Epithelial cell of proximal tubule (primary cell): ENCODE results near the gene GLOD5. TPM values are rescaled to one million over a fixed set of nuclear protein-coding genes. Genes with fewer than 3 reads are reported as not detected.

ENCODE experiments used
- DNase-seq: peaks from one replicate; pipeline ENCODE4 v3.0.0-alpha.2; 2011; ENCODE audit warnings: low read depth
- H3K4me3 ChIP-seq: 2 replicates; pipeline ENCODE4 v1.5.1; 2011; ENCODE audit warnings: low read depth, mild to moderate bottlenecking, low read length
- total RNA-seq: library from RNA; depleted of rRNA; stranded (reverse); fragments of >200 nt; gene quantifications from 2 replicates; pipeline ENCODE4 v1.2.3, GENCODE V29; 2015
- TF ChIP-seq, protein P1 (sequence below): conservative IDR thresholded peaks from 2 replicates; pipeline ENCODE4 v1.5.1; 2012; ENCODE audit warnings: low read depth, mild to moderate bottlenecking, low read length

GLOD5 gene
- total RNA-seq, 1 donor from 2014 or later = not detected

DNA sequence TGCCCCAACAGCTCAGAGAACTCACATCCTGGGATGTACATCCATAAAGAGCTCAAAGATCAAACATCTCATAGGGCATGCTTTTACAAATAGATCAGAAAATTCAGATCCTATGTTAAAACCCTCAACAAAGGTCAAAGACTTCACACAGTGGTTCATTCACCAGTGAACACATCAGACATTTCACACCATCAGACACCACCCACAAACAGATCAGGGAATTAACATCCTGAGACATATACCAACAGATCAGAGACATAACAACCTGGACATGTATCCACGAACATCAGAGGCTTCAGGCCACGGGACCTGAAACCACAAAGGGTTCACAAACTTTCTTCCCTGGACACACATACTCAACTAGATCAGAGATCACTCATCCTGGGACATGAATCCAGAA, 41.6 kb upstream of the GLOD5 start:
- TF ChIP-seq, protein P1, sequence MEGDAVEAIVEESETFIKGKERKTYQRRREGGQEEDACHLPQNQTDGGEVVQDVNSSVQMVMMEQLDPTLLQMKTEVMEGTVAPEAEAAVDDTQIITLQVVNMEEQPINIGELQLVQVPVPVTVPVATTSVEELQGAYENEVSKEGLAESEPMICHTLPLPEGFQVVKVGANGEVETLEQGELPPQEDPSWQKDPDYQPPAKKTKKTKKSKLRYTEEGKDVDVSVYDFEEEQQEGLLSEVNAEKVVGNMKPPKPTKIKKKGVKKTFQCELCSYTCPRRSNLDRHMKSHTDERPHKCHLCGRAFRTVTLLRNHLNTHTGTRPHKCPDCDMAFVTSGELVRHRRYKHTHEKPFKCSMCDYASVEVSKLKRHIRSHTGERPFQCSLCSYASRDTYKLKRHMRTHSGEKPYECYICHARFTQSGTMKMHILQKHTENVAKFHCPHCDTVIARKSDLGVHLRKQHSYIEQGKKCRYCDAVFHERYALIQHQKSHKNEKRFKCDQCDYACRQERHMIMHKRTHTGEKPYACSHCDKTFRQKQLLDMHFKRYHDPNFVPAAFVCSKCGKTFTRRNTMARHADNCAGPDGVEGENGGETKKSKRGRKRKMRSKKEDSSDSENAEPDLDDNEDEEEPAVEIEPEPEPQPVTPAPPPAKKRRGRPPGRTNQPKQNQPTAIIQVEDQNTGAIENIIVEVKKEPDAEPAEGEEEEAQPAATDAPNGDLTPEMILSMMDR = no peak
- no peak for DNase-seq

DNA sequence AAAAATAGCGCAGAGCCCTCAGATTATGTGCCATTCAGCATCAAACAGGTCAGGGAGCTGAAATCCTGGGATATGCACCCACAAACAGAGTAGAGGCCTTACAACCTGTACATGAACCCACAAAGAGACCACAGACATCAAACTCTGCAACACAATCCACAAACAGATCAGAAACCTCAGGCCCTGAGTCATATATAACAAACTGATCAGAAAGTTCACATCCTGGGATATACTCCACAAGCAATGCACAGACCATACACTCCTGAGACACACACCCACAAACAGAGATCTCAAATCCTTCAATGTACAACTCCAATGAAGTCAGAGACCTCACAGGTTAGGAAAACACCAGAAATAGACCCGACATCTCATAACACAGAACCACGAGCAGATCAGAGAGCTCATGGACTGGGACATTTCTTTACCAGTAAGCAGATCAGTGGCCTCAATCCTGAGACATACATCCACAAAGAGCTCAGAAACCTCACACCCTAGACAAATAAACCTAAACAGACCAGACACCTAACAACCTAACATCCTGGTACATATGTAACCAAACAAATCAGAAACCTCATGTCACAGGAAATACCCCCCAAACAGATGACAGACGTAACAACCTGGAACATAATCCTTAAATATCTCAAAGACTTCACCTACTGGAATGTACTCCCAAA, 40.8 kb upstream of the GLOD5 start:
- no peak for DNase-seq
- H3K4me3 ChIP-seq = no peak overlapping the region
- TF ChIP-seq, protein P1 = no peak

More for the DNA sequence above, 41.6 kb upstream of the GLOD5 start:
- no peak overlapping the region for H3K4me3 ChIP-seq

DNA sequence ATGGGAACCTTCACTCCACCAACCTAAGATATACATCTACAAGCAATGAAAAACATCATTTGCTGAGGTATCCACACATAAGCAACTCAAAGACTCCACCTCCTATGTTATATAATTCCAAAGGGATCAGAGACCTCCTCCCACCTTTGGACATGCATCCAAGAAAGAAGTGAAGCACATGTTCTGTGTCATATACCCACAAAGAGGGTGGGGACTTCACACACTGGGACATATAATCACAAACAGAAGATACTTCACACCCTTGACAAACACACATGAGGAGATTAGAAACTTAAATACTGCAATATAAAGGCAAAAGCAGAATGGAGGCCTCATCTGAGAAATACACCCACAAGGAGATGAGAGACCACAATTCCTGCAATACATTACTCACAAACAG, 39.6 kb upstream of the GLOD5 start:
- no peak for DNase-seq
- H3K4me3 ChIP-seq = no peak overlapping the region
- TF ChIP-seq, protein P1 = no peak

DNA sequence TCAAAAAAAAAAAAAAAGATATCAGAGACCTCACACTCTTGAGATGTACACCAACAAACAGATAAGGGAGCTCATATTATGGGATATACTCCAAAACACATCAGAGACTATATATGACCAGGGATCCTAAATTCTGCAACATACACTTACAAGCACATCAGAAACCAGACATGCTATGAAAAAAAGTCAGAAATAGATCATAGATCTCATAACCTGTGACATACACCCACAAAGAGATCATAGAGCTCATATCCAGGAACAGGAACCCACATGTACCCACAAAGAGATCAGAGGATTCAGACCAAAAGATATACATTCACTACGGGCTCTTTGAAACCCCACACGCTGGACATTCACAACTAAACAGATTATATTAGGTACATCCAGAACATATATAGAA, 35.0 kb upstream of the GLOD5 start:
- TF ChIP-seq, protein P1 = no peak
- H3K4me3 ChIP-seq = no peak overlapping the region
- no peak for DNase-seq

DNA sequence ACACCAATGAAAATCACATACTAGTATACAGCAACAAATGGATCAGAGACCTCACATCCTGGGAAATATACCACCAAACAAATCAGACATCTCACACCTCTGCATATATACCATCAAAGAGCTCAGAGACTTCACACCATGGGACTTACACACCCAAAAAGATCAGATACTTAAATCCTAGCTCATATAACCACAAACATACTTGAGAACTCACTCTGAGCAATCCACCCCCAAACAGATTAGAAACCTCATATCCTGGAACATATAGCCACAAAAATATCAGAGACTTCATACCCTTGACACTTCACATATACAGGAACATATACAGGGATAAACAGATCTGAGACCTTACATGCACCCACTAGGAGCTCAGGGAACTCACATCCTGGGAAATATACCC, 32.9 kb upstream of the GLOD5 start:
- TF ChIP-seq, protein P1 = no peak
- no peak overlapping the region for H3K4me3 ChIP-seq
- no peak for DNase-seq

DNA sequence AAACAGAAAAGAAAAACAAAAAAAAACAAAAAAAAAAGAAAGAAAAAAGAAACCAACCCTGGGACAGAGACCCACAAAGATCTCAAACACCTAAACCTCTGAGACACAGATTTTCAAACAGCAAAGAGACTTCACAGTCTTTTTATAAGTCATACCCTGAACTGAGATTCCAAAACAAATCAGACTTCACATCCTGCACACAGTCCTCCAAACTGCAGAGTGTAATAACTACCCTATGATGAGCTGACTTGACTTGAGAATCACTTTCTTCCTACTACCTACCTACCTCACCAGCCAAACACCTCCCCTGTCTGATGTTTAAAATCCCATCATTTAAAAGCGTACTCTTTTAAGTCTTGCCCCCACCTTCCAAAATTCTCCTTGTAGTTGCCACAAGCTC, 25.2 kb upstream of the GLOD5 start:
- H3K4me3 ChIP-seq = peak overlapping the region; percentile 71
- TF ChIP-seq, protein P1 = no peak
- DNase-seq = no peak

DNA sequence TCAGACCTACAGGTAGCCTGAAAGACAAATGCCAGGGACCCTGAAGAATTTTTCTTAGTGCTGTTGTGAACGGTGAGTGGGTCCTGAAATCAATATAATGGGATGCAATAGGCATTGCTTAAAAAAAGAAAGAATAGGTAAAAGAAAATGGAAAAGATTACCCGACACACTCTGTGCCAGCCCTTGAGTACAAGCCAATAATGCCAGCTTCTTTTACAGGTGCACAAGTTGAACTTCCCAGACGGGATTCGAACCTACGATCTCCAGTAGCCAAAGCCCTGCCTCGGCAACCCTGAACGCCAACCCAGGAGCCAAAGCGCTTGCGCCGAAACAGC, 24.7 kb upstream of the GLOD5 start:
- TF ChIP-seq, protein P1 = no peak
- H3K4me3 ChIP-seq = peak overlapping the region; percentile 71
- DNase-seq = no peak
